Ovary (tissue), 9 donors: ENCODE measurements around the gene CCDC83. TPM values are rescaled to one million over a fixed set of nuclear protein-coding genes. Genes with fewer than 3 reads are reported as not detected.
"Not testable (repeated sequence)": the region's sequence is repeated elsewhere in the genome, so short reads cannot be mapped to it uniquely, and the experiment has no call there.

ENCODE experiments used
- DNase-seq, 5 donors: peaks; one replicate each; pipeline ENCODE4 v3.0.0-alpha.2; 2019 to 2020
- H3K27ac ChIP-seq, 2 donors: fragments of 200-600 bp; one replicate each; pipeline versions ENCODE4 v1.5.1 to v1.8.0; 2019 to 2022
- H3K27me3 ChIP-seq: fragments of 200-600 bp; one replicate; pipeline ENCODE4 v1.8.0; 2022
- H3K36me3 ChIP-seq: fragments of 200-600 bp; sonication (generic); one replicate; pipeline ENCODE4 v1.5.1; 2019
- H3K4me1 ChIP-seq: one replicate; pipeline ENCODE4 v1.8.1; 2013; ENCODE audit warnings: mild to moderate bottlenecking, moderate library complexity; ENCODE audit not compliant: insufficient read depth
- H3K4me3 ChIP-seq: fragments of 200-600 bp; sonication (generic); one replicate; pipeline ENCODE4 v1.5.1; 2017
- H3K9me3 ChIP-seq, 2 donors: fragments of 200-600 bp in 1 of 2; sonication (generic) in 1 of 2; one replicate each; pipeline versions ENCODE4 v1.5.1 to v1.8.1; 2013 to 2019; ENCODE audit warnings: mild to moderate bottlenecking in 1 of 2, moderate library complexity in 1 of 2
- CTCF ChIP-seq, 3 donors: fragments of 450-650 bp in 2 of 3; fragments of 200-600 bp in 1 of 3; IDR thresholded peaks; one replicate each; pipeline versions ENCODE4 v1.5.1 to v1.8.0; 2016 to 2022; ENCODE audit warnings: antibody characterized with exemption in 3 of 3, mild to moderate bottlenecking in 1 of 3
- EP300 ChIP-seq: sonication (generic); formaldehyde crosslinking; IDR thresholded peaks from one replicate; pipeline ENCODE4 v1.6.1; 2017; ENCODE audit warnings: antibody characterized with exemption
- POLR2A ChIP-seq: fragments of 450-650 bp; IDR thresholded peaks from one replicate; pipeline ENCODE4 v1.6.1; 2017; ENCODE audit warnings: antibody characterized with exemption, mild to moderate bottlenecking, moderate library complexity
- WGBS, 3 donors: extraction: QIAGEN DNeasy Blood & Tissue Kit in 1 of 3; methylation state at CpG; one replicate each; pipeline versions ENCODE4 v1.1.5 to v1.1.7; 2013 to 2017; 5-methylcytosine and 5-hydroxymethylcytosine counted together
- intact Hi-C, 4 donors: fragments of 100-400 bp; cut with DNase I; formaldehyde crosslinking; loops; one replicate each; pipeline versions ENCODE4 v1.11.0 to v1.15.1; 2022 to 2023
- polyA plus RNA-seq, 2 donors: library from polyadenylated mRNA; stranded (reverse); fragments of 200-250 nt in 1 of 2; fragments of 350-450 nt in 1 of 2; fragmentation: Illumina TruSeq in 1 of 2; extraction: RNeasy Lipid Tissue Mini Kit (QIAGEN cat#74804) in 1 of 2; gene quantifications; one replicate each; pipeline ENCODE4 v1.2.3, GENCODE V29; 2013 to 2014
- total RNA-seq, 7 donors: library from RNA; depleted of rRNA in 2 of 7; stranded (reverse); fragments of >200 nt in 2 of 7; fragmentation: NEBNext Ultra II Directional in 3 of 7; extraction: Animal tissue kit (Norgen Biotek cat#: 25700) in 3 of 7; gene quantifications; one replicate each; pipeline versions ENCODE4 v1.1.0 to v1.2.4, GENCODE V29; 2016 to 2023
- donor health status: DM: no; HTN: no; CAD: no; lungs with moderate emphysema.
- donor health status: DM: no; HTN: no; CAD: no.
- donor health status: Bipolar disorder and iron deficiency.
- donor health status: DM: yes; HTN: yes; CAD: no.
- donor health status: DM: no; HTN: no; CAD: no.
- donor health status: DM: yes; HTN: yes; CAD: no.

Gene CCDC83
- total and polyA plus RNA-seq, 9 donors = not detected

GRCh38 chr11:85854212-85854556, 999 bp upstream of the CCDC83 start:
- WGBS, 3 donors = 1 to 3% (median 2%) methylated on average over 7 of the region's 7 CpGs
- intact Hi-C loops = loop anchor here in 3 of 4 donors (5.0 to 10.0 kb wide), 4 partner anchors 341 to 438 kb away; no protein-coding TSS in a partner anchor

GRCh38 chr11:85854557-85855340, 434 bp upstream of the CCDC83 start:
- Histone ChIP-seq H3K36me3 (no peaks in the 10 kb centered on the region), H3K27me3 (no peaks in the 10 kb centered on the region), H3K9me3 (no peaks in the 10 kb centered on the region), H3K27ac (peak overlapping the region; percentile 31 to 76), H3K4me3 (peak overlapping the region; percentile 61), H3K4me1 (no peaks in the 10 kb centered on the region)
- WGBS, 3 donors = 0 to 1% (median 0%) methylated on average over 44 to 62 of the region's 62 CpGs
- DNase-seq = peak; percentile 87 to 95 (median 90)
- intact Hi-C loops = loop anchor here in 3 of 4 donors (5.0 to 10.0 kb wide), 4 partner anchors 340 to 438 kb away; no protein-coding TSS in a partner anchor
- TF ChIP-seq CTCF (IDR thresholded peaks at IDR 0.05) (peak; percentile 87 to 93 (median 90)), POLR2A (no peak)

More at GRCh38 chr11:85854212-85854556, 999 bp upstream of the CCDC83 start:
- TF ChIP-seq EP300 = no peak
- TF ChIP-seq POLR2A = no peak
- TF ChIP-seq CTCF (IDR thresholded peaks at IDR 0.05) = no peak
- no peak for DNase-seq
- no peaks in the 10 kb centered on the region for H3K36me3 ChIP-seq
- no peaks in the 10 kb centered on the region for H3K9me3 ChIP-seq
- H3K4me1 ChIP-seq = no peaks in the 10 kb centered on the region
- peak overlapping the region; percentile 61 for H3K4me3 ChIP-seq
- H3K27me3 ChIP-seq = no peaks in the 10 kb centered on the region
- H3K27ac ChIP-seq = peak overlapping the region; percentile 31 to 76

GRCh38 chr11:85857098-85857497, 1.9 kb downstream of the CCDC83 start:
- H3K27ac ChIP-seq = no peak overlapping the region
- no peak overlapping the region for H3K4me3 ChIP-seq
- DNase-seq = no peak
- no peaks in the 10 kb centered on the region for H3K36me3 ChIP-seq
- intact Hi-C loops = loop anchor here in 3 of 4 donors (10.0 kb wide), 3 partner anchors 338 to 358 kb away; no protein-coding TSS in a partner anchor
- H3K4me1 ChIP-seq = no peaks in the 10 kb centered on the region
- TF ChIP-seq EP300 = no peak
- TF ChIP-seq POLR2A = no peak
- no peak for TF ChIP-seq CTCF (IDR thresholded peaks at IDR 0.05)
- H3K9me3 ChIP-seq = no peaks in the 10 kb centered on the region
- 93 to 96% (median 95%) methylated on average over 10 of the region's 10 CpGs for WGBS, 3 donors
- no peaks in the 10 kb centered on the region for H3K27me3 ChIP-seq

GRCh38 chr11:85859541-85859940, 4.4 kb downstream of the CCDC83 start:
- not testable (repeated sequence) for H3K4me1 ChIP-seq, DNase-seq, H3K27me3 ChIP-seq, H3K4me3 ChIP-seq, H3K9me3 ChIP-seq, H3K27ac ChIP-seq, H3K36me3 ChIP-seq
- intact Hi-C loops = loop anchor here in 3 of 4 donors (10.0 kb wide), 3 partner anchors 335 to 355 kb away; no protein-coding TSS in a partner anchor

GRCh38 chr11:85863855-85864254, 8.7 kb downstream of the CCDC83 start:
- no peaks in the 10 kb centered on the region for H3K9me3 ChIP-seq
- 55 to 58% (median 58%) methylated on average over 1 of the region's 1 CpG for WGBS, 3 donors
- DNase-seq = no peak
- intact Hi-C loops = loop anchor here in 1 of 4 donors (10.0 kb wide), 1 partner anchor 61 kb away; no protein-coding TSS in a partner anchor
- TF ChIP-seq EP300 (no peak), POLR2A (no peak), CTCF (IDR thresholded peaks at IDR 0.05) (no peak)
- H3K27ac ChIP-seq = no peak overlapping the region
- H3K36me3 ChIP-seq = no peaks in the 10 kb centered on the region
- no peaks in the 10 kb centered on the region for H3K27me3 ChIP-seq
- H3K4me1 ChIP-seq = no peaks in the 10 kb centered on the region
- no peak overlapping the region for H3K4me3 ChIP-seq
